Stimulated activated memory B cell treated with anti-CD40 and anti-IgM and Interleukin-4, amounts not matched to agents 10 μg/mL and 1 μg/mL and 100 μg/mL, for 72 hours (primary cell): ENCODE measurements around the gene TRPC4.
"Not testable (repeated sequence)": the region's sequence is repeated elsewhere in the genome, so short reads cannot be mapped to it uniquely, and the experiment has no call there.

Experiments used
- ATAC-seq: fragments of 150-1000 bp; cut with Tn5 transposase; 2 replicates; pipeline ENCODE4 v1.10.0; 2021
- H3K27ac Mint-ChIP-seq: one replicate; pipeline ENCODE4 v1.8.0; 2022; ENCODE audit warnings: mild to moderate bottlenecking, mixed read lengths
- H3K27me3 Mint-ChIP-seq: one replicate; pipeline ENCODE4 v1.8.0; 2022; ENCODE audit warnings: mixed read lengths
- H3K36me3 Mint-ChIP-seq: one replicate; pipeline ENCODE4 v1.8.0; 2022; ENCODE audit warnings: mixed read lengths
- H3K4me1 Mint-ChIP-seq: one replicate; pipeline ENCODE4 v1.8.0; 2022; ENCODE audit warnings: mixed read lengths
- H3K4me3 Mint-ChIP-seq: one replicate; pipeline ENCODE4 v1.8.0; 2022; ENCODE audit warnings: mild to moderate bottlenecking, moderate library complexity, mixed read lengths
- H3K9me3 Mint-ChIP-seq: one replicate; pipeline ENCODE4 v1.8.0; 2022; ENCODE audit warnings: mixed read lengths

Gene TRPC4

DNA sequence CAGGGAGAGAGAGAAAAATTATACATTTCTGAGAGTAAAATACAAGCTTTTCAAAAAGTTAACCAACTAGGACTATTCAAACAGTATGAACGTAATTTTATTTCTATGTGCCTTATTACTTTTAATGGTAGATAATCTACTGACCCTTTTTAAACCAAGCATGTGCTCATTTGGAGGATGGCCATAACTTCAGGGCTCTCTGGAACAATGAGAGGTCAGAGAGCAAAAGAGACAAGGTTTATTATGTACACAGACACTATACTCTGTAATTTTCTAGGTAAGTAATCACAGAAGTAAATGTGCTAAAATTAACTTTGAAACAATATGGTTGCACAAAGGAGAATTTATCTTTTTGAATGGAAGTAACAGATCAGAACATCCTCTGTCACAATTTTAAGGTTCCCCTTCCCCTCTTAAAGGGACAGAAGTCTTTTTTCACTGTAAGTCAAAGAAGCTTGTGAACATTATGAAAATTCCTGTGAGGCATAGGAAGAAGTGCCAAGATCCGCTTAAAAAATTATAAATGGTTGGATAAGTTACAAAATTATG lies 272.0 kb downstream of the TRPC4 start:
- Mint-ChIP-seq H3K4me3 (no peak overlapping the region), H3K27ac (no peak overlapping the region), H3K27me3 (no peaks in the 10 kb centered on the region), H3K4me1 (no peaks in the 10 kb centered on the region), H3K9me3 (no peaks in the 10 kb centered on the region), H3K36me3 (no peaks in the 10 kb centered on the region)
- no peak for ATAC-seq

DNA sequence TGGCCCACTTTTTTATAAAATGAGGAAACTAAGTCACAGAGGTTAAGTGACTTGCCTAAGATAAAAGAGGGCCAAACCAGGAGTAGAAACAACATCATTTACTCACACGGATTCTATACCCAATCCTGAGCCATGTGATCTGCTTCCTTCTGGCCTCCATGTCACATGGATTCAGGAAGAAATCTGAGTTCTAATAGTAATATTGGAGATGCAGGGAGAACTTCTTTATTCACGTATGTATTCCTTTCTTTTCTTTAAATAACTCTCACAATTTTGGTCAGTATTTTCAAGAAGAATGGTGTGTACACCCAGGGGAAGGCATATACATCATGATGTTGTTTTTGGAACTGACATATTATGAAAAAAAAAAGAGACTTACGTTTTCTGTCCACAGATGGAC lies 272.8 kb downstream of the TRPC4 start:
- H3K4me1 Mint-ChIP-seq, result no peaks in the 10 kb centered on the region
- no peaks in the 10 kb centered on the region for H3K36me3 Mint-ChIP-seq

DNA sequence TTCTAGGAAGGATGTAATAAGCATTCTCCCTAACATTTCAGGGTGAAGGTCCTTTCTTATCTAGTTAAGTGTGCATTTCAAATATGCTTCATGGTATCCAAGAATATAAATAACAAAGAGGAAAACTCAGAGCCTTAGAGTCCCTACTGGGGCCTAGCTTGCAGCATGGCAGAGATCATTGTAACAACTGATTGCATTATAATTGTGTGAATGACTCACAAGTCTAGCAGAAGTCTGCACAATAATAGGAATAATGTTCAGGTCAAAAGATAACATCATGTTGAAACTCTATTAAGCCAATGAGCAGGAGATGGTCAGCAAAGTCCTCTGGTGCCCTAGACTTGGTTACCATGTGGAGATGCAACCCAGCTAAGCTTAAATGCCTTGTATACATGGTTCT lies 274.4 kb downstream of the TRPC4 start:
- no peak overlapping the region for H3K27ac Mint-ChIP-seq
- H3K9me3 Mint-ChIP-seq, result no peaks in the 10 kb centered on the region
- H3K36me3 Mint-ChIP-seq, result no peaks in the 10 kb centered on the region
- no peaks in the 10 kb centered on the region for H3K27me3 Mint-ChIP-seq
- ATAC-seq, result no peak
- no peaks in the 10 kb centered on the region for H3K4me1 Mint-ChIP-seq
- H3K4me3 Mint-ChIP-seq, result no peak overlapping the region

More for the DNA sequence above, 272.8 kb downstream of the TRPC4 start:
- ATAC-seq, result no peak
- Mint-ChIP-seq H3K9me3 (no peaks in the 10 kb centered on the region), H3K4me3 (no peak overlapping the region), H3K27ac (no peak overlapping the region), H3K27me3 (no peaks in the 10 kb centered on the region)

DNA sequence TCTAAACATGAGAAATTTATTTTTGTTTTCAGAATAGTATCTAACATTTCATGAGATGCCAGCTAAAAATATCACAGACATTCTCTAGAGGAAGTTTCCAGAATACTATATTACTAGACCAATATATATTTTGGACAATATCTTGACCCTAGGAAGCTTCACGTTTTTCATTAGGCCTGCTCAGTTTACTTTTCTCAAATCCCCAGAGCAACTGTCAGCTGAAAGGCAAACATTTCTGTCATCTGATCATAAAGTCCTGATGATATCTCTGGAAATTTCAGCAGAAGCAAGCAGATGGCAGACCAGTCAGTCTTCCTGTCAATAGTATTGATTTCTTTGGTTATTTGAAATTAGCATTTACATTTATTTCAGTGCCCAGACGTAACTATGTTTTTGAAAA lies 275.0 kb downstream of the TRPC4 start:
- no peaks in the 10 kb centered on the region for H3K9me3 Mint-ChIP-seq
- no peaks in the 10 kb centered on the region for H3K4me1 Mint-ChIP-seq
- no peak overlapping the region for H3K27ac Mint-ChIP-seq
- no peak overlapping the region for H3K4me3 Mint-ChIP-seq
- H3K27me3 Mint-ChIP-seq, result no peaks in the 10 kb centered on the region
- no peak for ATAC-seq
- no peaks in the 10 kb centered on the region for H3K36me3 Mint-ChIP-seq

DNA sequence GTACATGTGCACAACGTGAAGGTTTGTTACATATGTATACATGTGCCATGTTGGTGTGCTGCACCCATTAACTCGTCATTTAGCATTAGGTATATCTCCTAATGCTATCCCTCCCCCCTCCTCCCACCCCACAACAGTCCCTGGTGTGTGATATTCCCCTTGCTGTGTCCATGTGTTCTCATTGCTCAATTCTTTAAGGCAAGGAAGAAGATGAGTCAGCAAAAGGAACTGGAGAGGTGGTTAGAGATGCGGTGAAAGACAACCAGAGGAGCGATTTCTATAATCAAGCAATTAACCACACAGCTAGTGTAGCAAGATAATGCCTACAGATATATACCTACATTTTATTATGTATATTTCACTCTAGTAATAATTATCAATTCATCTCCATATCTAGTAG lies 280.2 kb downstream of the TRPC4 start:
- not testable (repeated sequence) for ATAC-seq, H3K27me3 Mint-ChIP-seq, H3K9me3 Mint-ChIP-seq, H3K4me3 Mint-ChIP-seq, H3K36me3 Mint-ChIP-seq, H3K4me1 Mint-ChIP-seq, H3K27ac Mint-ChIP-seq

DNA sequence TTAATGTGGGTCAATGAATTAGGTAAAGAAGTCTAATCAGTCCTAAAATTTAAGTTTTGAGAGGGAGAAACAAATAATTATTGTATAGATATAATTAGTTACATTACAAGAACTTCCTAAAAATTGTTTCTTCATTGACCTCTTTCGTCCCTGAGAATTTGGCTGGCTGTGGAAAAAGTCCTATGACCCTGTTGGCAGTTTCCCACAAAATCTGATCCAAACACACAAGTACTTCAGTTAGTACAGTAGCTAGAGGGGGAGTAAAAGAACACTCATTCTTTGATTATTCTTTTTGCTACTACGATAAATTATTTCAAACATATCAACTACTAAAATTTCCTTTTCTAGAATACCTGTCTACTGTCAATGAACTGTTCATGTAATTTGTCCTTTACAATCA lies 282.3 kb downstream of the TRPC4 start:
- Mint-ChIP-seq H3K36me3 (no peaks in the 10 kb centered on the region), H3K4me3 (no peak overlapping the region), H3K27me3 (no peaks in the 10 kb centered on the region), H3K27ac (no peak overlapping the region), H3K9me3 (no peaks in the 10 kb centered on the region), H3K4me1 (no peaks in the 10 kb centered on the region)
- ATAC-seq, result no peak
